GM19438 (cell line): ENCODE data around the gene TPCN2.

Experiments
- ATAC-seq: cut with Tn5 transposase; IDR thresholded peaks from one replicate; pipeline ENCODE4 v1.9.1; 2021; ENCODE audit warnings: low read depth; ENCODE audit not compliant: unreplicated experiment

The TPCN2 gene

GRCh38 chr11:69091638-69092165 is 43.0 kb downstream of the TPCN2 start:
- no peak for ATAC-seq

GRCh38 chr11:69092263-69092662 is 43.5 kb downstream of the TPCN2 start:
- ATAC-seq = no peak

- ATAC-seq = no peak
Observed at GRCh38 chr11:69093106-69093505, 44.4 kb downstream of the TPCN2 start.

- ATAC-seq = no peak
Observed at GRCh38 chr11:69094111-69094914, 45.6 kb downstream of the TPCN2 start.

GRCh38 chr11:69094915-69095290 is 46.2 kb downstream of the TPCN2 start:
- no peak for ATAC-seq

GRCh38 chr11:69095300-69095699 is 46.6 kb downstream of the TPCN2 start:
- ATAC-seq = no peak

- ATAC-seq = no peak
Observed at GRCh38 chr11:69096473-69096872, 47.7 kb downstream of the TPCN2 start.

- ATAC-seq = no peak
Observed at GRCh38 chr11:69097263-69097662, 48.5 kb downstream of the TPCN2 start.

GRCh38 chr11:69099180-69099579 is 50.4 kb downstream of the TPCN2 start:
- ATAC-seq = no peak

- no peak for ATAC-seq
Observed at GRCh38 chr11:69100454-69101114, 51.9 kb downstream of the TPCN2 start.

- no peak for ATAC-seq
Observed at GRCh38 chr11:69101115-69101791, 52.5 kb downstream of the TPCN2 start.

GRCh38 chr11:69101792-69102695 is 53.3 kb downstream of the TPCN2 start:
- ATAC-seq = no peak

- ATAC-seq = no peak
Observed at GRCh38 chr11:69102732-69103615, 54.2 kb downstream of the TPCN2 start.

GRCh38 chr11:69104212-69104855 is 55.6 kb downstream of the TPCN2 start:
- ATAC-seq = no peak

GRCh38 chr11:69104856-69105395 is 56.2 kb downstream of the TPCN2 start:
- no peak for ATAC-seq

- ATAC-seq = no peak
Observed at GRCh38 chr11:69105461-69106030, 56.8 kb downstream of the TPCN2 start.

GRCh38 chr11:69106031-69106811 is 57.5 kb downstream of the TPCN2 start:
- ATAC-seq = no peak
